ENCODE results near the gene KAZALD1. TPM values are rescaled to one million over a fixed set of nuclear protein-coding genes. Genes with fewer than 3 reads are reported as not detected.
"Not testable (repeated sequence)": the region's sequence is repeated elsewhere in the genome, so short reads cannot be mapped to it uniquely, and the experiment has no call there.

Gene KAZALD1
- total RNA-seq, 4 donors from 2014 or later: 2.2 to 6.1 (median 2.7) TPM

DNA sequence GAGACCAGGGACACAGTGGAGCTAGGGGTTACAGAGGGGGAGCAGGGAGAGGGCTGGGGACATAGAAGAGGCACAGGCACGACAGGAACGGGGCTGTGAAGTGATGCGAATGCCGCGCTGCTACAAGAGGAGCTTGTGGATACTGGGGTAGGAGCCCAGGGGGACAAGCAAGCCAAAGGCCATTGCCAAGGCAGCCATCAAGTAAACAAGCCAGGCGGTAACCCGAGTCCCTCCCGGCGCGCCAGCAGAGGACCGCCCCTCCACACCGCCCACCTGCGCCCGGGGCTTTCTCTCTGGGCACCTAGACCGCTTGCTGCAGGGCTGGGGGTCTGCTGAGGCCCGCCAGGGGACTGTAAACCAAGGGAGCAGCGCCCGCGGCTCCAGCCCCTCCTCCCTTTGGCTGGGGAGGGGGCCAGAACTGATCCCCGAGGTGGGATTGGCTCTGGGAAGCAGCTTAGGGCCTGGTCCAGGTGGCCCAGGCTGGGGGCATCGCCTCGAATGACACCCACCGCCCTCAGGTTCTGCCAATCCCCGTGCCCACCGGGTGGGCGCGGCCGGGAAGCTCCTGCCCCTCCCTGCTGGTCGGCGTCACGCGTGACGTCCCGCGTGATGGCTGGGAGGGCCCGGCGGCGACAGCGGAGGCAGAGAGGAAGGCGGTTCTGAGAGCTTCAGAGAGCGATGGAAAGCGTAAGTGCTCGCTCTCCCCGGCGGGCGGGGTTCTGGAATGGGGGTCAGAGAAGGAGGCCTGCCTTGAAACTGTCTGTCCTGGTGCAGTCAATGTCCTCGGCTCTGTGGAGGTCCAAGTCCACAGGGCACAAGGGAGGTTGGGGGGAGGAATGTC lies 29.8 kb upstream of the KAZALD1 start:
- peak; percentile 86 to 97 for DNase-seq (ENCODE audit: low spot score in 2 of 2)
- intact Hi-C loops (cut with DNase I; ENCODE audit: low total_unique reads): no loop called here
- peak in 1 of 2 donors; percentile 1 for TF ChIP-seq POLR2A (IDR thresholded peaks at IDR 0.05)
- TF ChIP-seq CTCF (IDR thresholded peaks at IDR 0.05): no peak
- peak overlapping the region; percentile 81 for H3K4me3 ChIP-seq (ENCODE audit: low read depth, poor library complexity, severe bottlenecking)
- WGBS, 2 donors: 0% methylated on average over 40 to 42 of the region's 47 CpGs

GRCh38 chr10:101032637-101033224 lies 29.1 kb upstream of the KAZALD1 start:
- 2 to 3% methylated on average over 6 of the region's 6 CpGs for WGBS, 2 donors
- peak overlapping the region; percentile 81 for H3K4me3 ChIP-seq (ENCODE audit: low read depth, poor library complexity, severe bottlenecking)
- peak; percentile 74 to 94 for DNase-seq (ENCODE audit: low spot score in 2 of 2)
- TF ChIP-seq CTCF (IDR thresholded peaks at IDR 0.05): no peak
- TF ChIP-seq POLR2A (IDR thresholded peaks at IDR 0.05): no peak
- intact Hi-C loops (cut with DNase I; ENCODE audit: low total_unique reads): no loop called here

DNA sequence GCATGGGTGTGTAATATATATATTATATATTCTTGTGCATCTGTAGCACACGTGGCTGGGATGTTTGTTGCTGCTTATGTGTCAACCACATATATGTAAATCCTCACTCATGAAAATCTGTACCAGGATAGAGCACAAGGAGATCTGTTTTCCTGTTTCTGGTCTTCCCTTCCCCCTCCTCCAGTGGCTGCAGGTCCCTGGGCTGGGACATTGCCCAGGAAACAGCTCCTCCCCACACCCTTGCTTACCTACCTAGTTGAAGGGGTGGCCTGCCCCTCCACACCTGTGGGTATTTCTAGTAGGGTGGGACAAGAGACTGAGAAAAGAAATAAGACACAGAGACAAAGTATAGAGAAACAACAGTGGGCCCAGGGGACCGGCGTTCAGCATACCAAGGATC lies 28.5 kb upstream of the KAZALD1 start:
- intact Hi-C loops (cut with DNase I; ENCODE audit: low total_unique reads): no loop called here
- no peak for DNase-seq (ENCODE audit: low spot score in 2 of 2)
- TF ChIP-seq CTCF (IDR thresholded peaks at IDR 0.05): no peak
- WGBS, 2 donors: 49 to 55% methylated on average over 3 of the region's 3 CpGs
- H3K4me3 ChIP-seq (ENCODE audit: low read depth, poor library complexity, severe bottlenecking): no peak overlapping the region

- WGBS, 2 donors: 92 to 96% methylated on average over 4 of the region's 4 CpGs
- intact Hi-C loops (cut with DNase I; ENCODE audit: low total_unique reads); DNase-seq (ENCODE audit: low spot score in 2 of 2); H3K4me3 ChIP-seq (ENCODE audit: low read depth, poor library complexity, severe bottlenecking): not testable (repeated sequence)
Observed at GRCh38 chr10:101034404-101034803, 27.4 kb upstream of the KAZALD1 start.

GRCh38 chr10:101035314-101035713 lies 26.5 kb upstream of the KAZALD1 start:
- DNase-seq (ENCODE audit: low spot score in 2 of 2): no peak
- TF ChIP-seq POLR2A (IDR thresholded peaks at IDR 0.05): no peak
- no peak for TF ChIP-seq CTCF (IDR thresholded peaks at IDR 0.05)
- 85 to 90% methylated on average over 7 of the region's 7 CpGs for WGBS, 2 donors
- no peak overlapping the region for H3K4me3 ChIP-seq (ENCODE audit: low read depth, poor library complexity, severe bottlenecking)
- intact Hi-C loops (cut with DNase I; ENCODE audit: low total_unique reads): no loop called here

DNA sequence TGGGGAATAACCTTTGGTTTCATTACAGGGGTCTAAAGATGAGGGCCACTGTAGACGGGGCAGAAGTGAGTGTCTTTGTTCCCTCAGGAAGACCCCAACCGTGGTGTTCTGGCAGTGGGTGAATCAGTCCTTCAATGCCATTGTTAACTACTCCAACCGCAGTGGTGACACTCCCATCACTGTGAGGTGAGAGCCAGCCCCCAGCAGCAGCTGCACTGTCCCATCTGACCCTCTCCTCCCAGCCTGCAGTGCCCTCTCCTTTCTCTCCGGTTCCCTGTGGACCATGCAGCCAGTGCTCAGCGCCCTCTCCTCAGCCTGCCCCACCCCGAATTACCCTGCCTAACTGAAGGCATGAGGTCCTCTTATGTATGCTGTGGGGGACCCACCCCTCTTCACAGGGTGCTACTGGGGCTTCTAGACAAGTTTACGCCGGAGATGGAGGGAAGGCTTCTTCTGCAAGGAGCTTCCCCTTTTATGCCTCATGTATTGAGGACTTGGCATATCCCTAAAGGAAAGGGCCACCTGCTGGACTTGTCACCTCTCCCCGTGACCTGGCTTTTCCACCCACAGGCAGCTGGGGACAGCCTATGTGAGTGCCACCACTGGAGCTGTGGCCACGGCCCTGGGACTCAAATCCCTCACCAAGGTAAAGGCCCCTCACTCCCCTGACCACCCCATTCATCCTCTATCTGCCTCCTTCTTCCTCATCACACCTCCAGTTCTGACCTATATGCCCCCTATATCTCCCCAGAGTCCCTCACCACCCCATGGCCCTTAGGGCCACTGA lies 25.7 kb upstream of the KAZALD1 start:
- H3K4me3 ChIP-seq (ENCODE audit: low read depth, poor library complexity, severe bottlenecking): no peak overlapping the region
- intact Hi-C loops (cut with DNase I; ENCODE audit: low total_unique reads): no loop called here
- TF ChIP-seq CTCF (IDR thresholded peaks at IDR 0.05): no peak
- TF ChIP-seq POLR2A (IDR thresholded peaks at IDR 0.05): no peak
- no peak for DNase-seq (ENCODE audit: low spot score in 2 of 2)
- WGBS, 2 donors: 85 to 94% methylated on average over 10 of the region's 10 CpGs

Data from lower leg skin (tissue), 4 donors.